GM12878 (cell line): ENCODE data around the gene SOX12. TPM values are rescaled to one million over a fixed set of nuclear protein-coding genes. Genes with fewer than 3 reads are reported as not detected.

Experiments
- CBFB ChIP-seq: IDR thresholded peaks from 2 replicates; pipeline ENCODE4 v1.6.1; 2016; ENCODE audit warnings: antibody characterized with exemption, low read depth
- IKZF1 ChIP-seq: fragments of 450-650 bp; conservative IDR thresholded peaks from 2 replicates; pipeline ENCODE4 v1.6.1; 2017; ENCODE audit warnings: antibody characterized with exemption, mild to moderate bottlenecking
- ZNF24 ChIP-seq: fragments of 450-650 bp; IDR thresholded peaks from 2 replicates; pipeline ENCODE4 v1.6.1; 2017; ENCODE audit warnings: antibody characterized with exemption, mild to moderate bottlenecking
- polyA plus RNA-seq, 11 experiments: library from polyadenylated mRNA; depleted of rRNA in 4 of 11; unstranded in 6 of 11; stranded (reverse) in 5 of 11; fragments of >200 nt; fragmentation: Nextera tagmentation in 4 of 11; fragmentation: Illumina TruSeq in 1 of 11; extraction: Ambion mirVana in 4 of 11; extraction: Trizol in 1 of 11; gene quantifications; 1 replicate in 1 of 11; 2 replicates in 10 of 11; pipeline versions ENCODE4 v1.2.1 to v1.2.3, GENCODE V29; 2011 to 2016; ENCODE audit warnings: inconsistent platforms in 2 of 11, missing spikeins in 2 of 11, low read depth in 1 of 11
- total RNA-seq, 4 experiments: library from RNA; depleted of rRNA in 3 of 4; stranded (reverse); fragments of >200 nt in 3 of 4; fragmentation: Illumina TruSeq in 1 of 4; extraction: Trizol in 1 of 4; gene quantifications; 2 replicates each; pipeline versions ENCODE4 v1.2.1 to v1.2.3, GENCODE V29; 2013 to 2021
- TF ChIP-seq, protein P1 (sequence below): fragments of 450-650 bp; IDR thresholded peaks from 2 replicates; pipeline ENCODE4 v1.6.1; 2018; ENCODE audit warnings: borderline replicate concordance, mild to moderate bottlenecking; ENCODE audit not compliant: partially characterized antibody
- TF ChIP-seq, protein P2 (sequence below): IDR thresholded peaks from 2 replicates; pipeline ENCODE4 v1.6.1; 2012; ENCODE audit warnings: improper control_type of control experiment, low read depth, low read length; ENCODE audit not compliant: insufficient replicate concordance
- TF ChIP-seq, protein P3 (sequence below): fragments of 450-650 bp; IDR thresholded peaks from 2 replicates; pipeline ENCODE4 v1.6.1; 2018; ENCODE audit warnings: mild to moderate bottlenecking, low read depth, moderate library complexity; ENCODE audit not compliant: partially characterized antibody

The SOX12 gene
- total and polyA plus RNA-seq, 10 of the 15 experiments (the other 5 are each of a cell fraction or from before 2014, with no cell fraction given): 0.50 to 17.9 (median 1.4) TPM

DNA sequence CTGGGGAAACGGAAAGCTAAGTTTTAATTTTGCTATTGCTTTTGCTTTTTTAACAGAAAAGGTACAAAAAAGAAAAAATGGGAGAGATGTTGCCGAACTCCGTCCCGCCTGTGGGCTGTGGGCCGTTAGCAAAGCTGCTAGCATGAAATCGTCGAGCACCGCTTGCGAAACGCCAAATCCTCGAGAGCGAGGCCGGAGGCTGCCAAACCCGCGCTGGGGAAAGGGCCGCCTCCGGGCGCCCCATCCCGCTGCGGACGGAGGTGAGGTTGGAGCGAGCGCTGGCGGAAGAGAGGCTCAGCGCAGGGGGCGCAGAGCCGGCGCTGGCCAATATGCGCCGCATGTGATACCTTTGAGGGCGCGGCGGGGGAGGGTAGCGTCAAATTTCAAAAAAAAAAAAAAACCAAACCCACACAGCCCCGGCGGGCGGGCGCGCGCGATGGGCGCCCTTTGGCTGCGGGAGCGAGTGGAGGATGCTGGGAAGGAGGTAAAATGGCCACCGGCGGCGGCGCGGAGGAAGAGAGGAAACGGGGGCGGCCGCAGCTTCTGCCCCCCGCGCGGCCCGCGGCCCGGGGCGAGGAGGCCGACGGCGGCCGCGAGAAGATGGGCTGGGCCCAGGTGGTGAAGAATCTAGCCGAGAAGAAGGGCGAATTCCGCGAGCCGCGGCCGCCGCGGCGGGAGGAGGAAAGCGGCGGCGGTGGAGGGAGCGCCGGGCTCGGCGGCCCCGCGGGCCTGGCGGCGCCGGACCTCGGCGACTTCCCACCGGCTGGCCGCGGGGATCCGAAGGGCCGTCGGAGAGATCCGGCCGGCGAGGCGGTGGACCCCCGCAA lies 28.0 kb upstream of the SOX12 start, which contains the start of gene ZCCHC3 (continued):
- TF ChIP-seq, protein P1, sequence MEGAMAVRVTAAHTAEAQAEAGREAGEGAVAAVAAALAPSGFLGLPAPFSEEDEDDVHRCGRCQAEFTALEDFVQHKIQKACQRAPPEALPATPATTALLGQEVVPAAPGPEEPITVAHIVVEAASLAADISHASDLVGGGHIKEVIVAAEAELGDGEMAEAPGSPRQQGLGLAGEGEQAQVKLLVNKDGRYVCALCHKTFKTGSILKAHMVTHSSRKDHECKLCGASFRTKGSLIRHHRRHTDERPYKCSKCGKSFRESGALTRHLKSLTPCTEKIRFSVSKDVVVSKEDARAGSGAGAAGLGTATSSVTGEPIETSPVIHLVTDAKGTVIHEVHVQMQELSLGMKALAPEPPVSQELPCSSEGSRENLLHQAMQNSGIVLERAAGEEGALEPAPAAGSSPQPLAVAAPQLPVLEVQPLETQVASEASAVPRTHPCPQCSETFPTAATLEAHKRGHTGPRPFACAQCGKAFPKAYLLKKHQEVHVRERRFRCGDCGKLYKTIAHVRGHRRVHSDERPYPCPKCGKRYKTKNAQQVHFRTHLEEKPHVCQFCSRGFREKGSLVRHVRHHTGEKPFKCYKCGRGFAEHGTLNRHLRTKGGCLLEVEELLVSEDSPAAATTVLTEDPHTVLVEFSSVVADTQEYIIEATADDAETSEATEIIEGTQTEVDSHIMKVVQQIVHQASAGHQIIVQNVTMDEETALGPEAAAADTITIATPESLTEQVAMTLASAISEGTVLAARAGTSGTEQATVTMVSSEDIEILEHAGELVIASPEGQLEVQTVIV: peak; percentile 29
- TF ChIP-seq CBFB (peak; percentile 88), ZNF24 (peak; percentile 36; the same call in 1 of the 2 replicates), IKZF1 (peak; percentile 73)
- TF ChIP-seq, protein P2, sequence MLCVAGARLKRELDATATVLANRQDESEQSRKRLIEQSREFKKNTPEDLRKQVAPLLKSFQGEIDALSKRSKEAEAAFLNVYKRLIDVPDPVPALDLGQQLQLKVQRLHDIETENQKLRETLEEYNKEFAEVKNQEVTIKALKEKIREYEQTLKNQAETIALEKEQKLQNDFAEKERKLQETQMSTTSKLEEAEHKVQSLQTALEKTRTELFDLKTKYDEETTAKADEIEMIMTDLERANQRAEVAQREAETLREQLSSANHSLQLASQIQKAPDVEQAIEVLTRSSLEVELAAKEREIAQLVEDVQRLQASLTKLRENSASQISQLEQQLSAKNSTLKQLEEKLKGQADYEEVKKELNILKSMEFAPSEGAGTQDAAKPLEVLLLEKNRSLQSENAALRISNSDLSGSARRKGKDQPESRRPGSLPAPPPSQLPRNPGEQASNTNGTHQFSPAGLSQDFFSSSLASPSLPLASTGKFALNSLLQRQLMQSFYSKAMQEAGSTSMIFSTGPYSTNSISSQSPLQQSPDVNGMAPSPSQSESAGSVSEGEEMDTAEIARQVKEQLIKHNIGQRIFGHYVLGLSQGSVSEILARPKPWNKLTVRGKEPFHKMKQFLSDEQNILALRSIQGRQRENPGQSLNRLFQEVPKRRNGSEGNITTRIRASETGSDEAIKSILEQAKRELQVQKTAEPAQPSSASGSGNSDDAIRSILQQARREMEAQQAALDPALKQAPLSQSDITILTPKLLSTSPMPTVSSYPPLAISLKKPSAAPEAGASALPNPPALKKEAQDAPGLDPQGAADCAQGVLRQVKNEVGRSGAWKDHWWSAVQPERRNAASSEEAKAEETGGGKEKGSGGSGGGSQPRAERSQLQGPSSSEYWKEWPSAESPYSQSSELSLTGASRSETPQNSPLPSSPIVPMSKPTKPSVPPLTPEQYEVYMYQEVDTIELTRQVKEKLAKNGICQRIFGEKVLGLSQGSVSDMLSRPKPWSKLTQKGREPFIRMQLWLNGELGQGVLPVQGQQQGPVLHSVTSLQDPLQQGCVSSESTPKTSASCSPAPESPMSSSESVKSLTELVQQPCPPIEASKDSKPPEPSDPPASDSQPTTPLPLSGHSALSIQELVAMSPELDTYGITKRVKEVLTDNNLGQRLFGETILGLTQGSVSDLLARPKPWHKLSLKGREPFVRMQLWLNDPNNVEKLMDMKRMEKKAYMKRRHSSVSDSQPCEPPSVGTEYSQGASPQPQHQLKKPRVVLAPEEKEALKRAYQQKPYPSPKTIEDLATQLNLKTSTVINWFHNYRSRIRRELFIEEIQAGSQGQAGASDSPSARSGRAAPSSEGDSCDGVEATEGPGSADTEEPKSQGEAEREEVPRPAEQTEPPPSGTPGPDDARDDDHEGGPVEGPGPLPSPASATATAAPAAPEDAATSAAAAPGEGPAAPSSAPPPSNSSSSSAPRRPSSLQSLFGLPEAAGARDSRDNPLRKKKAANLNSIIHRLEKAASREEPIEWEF: no peak
- TF ChIP-seq, protein P3, sequence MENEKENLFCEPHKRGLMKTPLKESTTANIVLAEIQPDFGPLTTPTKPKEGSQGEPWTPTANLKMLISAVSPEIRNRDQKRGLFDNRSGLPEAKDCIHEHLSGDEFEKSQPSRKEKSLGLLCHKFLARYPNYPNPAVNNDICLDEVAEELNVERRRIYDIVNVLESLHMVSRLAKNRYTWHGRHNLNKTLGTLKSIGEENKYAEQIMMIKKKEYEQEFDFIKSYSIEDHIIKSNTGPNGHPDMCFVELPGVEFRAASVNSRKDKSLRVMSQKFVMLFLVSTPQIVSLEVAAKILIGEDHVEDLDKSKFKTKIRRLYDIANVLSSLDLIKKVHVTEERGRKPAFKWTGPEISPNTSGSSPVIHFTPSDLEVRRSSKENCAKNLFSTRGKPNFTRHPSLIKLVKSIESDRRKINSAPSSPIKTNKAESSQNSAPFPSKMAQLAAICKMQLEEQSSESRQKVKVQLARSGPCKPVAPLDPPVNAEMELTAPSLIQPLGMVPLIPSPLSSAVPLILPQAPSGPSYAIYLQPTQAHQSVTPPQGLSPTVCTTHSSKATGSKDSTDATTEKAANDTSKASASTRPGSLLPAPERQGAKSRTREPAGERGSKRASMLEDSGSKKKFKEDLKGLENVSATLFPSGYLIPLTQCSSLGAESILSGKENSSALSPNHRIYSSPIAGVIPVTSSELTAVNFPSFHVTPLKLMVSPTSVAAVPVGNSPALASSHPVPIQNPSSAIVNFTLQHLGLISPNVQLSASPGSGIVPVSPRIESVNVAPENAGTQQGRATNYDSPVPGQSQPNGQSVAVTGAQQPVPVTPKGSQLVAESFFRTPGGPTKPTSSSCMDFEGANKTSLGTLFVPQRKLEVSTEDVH: no peak
